ENCODE data around the gene COPB1.

COPB1 gene

DNA sequence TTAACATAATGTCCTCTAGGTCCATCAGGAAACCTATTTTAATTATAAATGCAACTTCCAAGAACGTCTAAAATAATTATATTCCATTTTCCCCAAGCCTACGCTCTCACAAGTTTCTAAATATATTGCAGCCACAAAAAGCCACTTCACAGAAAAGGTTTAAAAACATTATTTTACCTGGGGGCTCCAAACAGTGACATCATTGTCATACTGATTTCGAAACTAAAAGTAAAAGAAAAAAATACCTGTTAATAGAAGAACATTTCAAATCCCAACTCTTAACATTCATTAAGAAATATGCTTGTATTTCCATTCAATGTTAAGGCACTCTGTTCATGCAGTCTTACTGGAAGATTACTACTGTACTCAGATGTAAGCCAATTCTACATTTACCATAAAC, 19.2 kb upstream of the COPB1 start:
- DNase-seq (ENCODE audit: extremely low read depth, low read depth): no peak
- TF ChIP-seq, protein P1, sequence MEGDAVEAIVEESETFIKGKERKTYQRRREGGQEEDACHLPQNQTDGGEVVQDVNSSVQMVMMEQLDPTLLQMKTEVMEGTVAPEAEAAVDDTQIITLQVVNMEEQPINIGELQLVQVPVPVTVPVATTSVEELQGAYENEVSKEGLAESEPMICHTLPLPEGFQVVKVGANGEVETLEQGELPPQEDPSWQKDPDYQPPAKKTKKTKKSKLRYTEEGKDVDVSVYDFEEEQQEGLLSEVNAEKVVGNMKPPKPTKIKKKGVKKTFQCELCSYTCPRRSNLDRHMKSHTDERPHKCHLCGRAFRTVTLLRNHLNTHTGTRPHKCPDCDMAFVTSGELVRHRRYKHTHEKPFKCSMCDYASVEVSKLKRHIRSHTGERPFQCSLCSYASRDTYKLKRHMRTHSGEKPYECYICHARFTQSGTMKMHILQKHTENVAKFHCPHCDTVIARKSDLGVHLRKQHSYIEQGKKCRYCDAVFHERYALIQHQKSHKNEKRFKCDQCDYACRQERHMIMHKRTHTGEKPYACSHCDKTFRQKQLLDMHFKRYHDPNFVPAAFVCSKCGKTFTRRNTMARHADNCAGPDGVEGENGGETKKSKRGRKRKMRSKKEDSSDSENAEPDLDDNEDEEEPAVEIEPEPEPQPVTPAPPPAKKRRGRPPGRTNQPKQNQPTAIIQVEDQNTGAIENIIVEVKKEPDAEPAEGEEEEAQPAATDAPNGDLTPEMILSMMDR (IDR thresholded peaks at IDR 0.05; ENCODE audit: low read depth, low read length, missing control alignments): no peak
- peak overlapping the region; percentile 87 for H3K4me3 ChIP-seq (replicated peaks; ENCODE audit: low read depth, low read length)

GRCh38 chr11:14513800-14514199, 14.2 kb upstream of the COPB1 start:
- H3K4me3 ChIP-seq (replicated peaks; ENCODE audit: low read depth, low read length): no peak overlapping the region
- no peak for DNase-seq (ENCODE audit: extremely low read depth, low read depth)
- TF ChIP-seq, protein P1 (IDR thresholded peaks at IDR 0.05; ENCODE audit: low read depth, low read length, missing control alignments): no peak

GRCh38 chr11:14506532-14506931, 6.9 kb upstream of the COPB1 start:
- TF ChIP-seq, protein P1 (IDR thresholded peaks at IDR 0.05; ENCODE audit: low read depth, low read length, missing control alignments): no peak
- no peak overlapping the region for H3K4me3 ChIP-seq (replicated peaks; ENCODE audit: low read depth, low read length)
- no peak for DNase-seq (ENCODE audit: extremely low read depth, low read depth)

DNA sequence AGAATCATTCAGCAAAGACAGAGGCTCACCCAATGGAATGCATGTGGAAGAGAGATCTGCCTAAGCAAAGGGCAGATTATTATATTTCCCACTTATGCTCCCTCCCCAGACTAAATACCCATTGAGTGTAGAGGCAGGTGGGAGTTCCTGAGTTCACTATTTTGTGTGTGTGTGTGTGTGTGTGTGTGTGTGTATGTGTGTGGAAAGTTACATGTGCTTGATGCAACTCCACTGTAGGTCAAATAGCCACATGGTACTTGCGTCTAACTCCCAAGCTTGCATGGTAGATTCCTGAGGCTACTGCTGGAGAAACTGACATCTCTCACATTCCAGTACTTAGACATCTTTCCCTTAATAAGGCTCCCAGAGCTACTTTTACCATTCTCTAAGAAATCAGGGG, 3.4 kb upstream of the COPB1 start:
- H3K4me3 ChIP-seq (replicated peaks; ENCODE audit: low read depth, low read length): no peak overlapping the region
- no peak for DNase-seq (ENCODE audit: extremely low read depth, low read depth)
- TF ChIP-seq, protein P1 (IDR thresholded peaks at IDR 0.05; ENCODE audit: low read depth, low read length, missing control alignments): no peak

DNA sequence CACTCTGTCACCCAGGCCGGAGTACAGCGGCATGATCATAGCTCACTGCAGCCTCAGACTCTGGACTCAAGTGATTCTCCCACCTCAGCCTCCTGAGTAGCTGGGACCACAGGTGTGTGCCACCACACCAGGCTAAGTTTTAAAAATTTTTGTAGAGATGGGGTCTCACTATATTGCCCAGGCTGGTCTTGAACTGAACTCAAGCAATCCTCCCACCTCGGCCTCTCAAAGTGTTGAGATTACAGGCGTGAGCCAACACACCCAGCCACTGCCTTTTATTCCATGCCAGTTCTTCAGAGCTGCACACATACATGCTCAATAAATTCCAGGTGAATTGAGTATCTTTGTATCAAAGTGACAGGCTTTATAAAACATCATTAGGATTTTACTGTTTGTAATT, 2.4 kb upstream of the COPB1 start:
- no peak for DNase-seq (ENCODE audit: extremely low read depth, low read depth)
- TF ChIP-seq, protein P1 (IDR thresholded peaks at IDR 0.05; ENCODE audit: low read depth, low read length, missing control alignments): no peak
- no peak overlapping the region for H3K4me3 ChIP-seq (replicated peaks; ENCODE audit: low read depth, low read length)

GRCh38 chr11:14500181-14500651, 605 bp upstream of the COPB1 start:
- no peak for DNase-seq (ENCODE audit: extremely low read depth, low read depth)
- H3K4me3 ChIP-seq (replicated peaks; ENCODE audit: low read depth, low read length): peak overlapping the region; percentile 98
- TF ChIP-seq, protein P1 (IDR thresholded peaks at IDR 0.05; ENCODE audit: low read depth, low read length, missing control alignments): no peak

- DNase-seq (ENCODE audit: extremely low read depth, low read depth): no peak
- TF ChIP-seq, protein P1 (IDR thresholded peaks at IDR 0.05; ENCODE audit: low read depth, low read length, missing control alignments): no peak
- H3K4me3 ChIP-seq (replicated peaks; ENCODE audit: low read depth, low read length): peak overlapping the region; percentile 98
Measured at GRCh38 chr11:14499178-14499559, 442 bp downstream of the COPB1 start.

Data from HFF-Myc (cell line).